SU-DHL-6 (cell line): ENCODE measurements around the gene ATP6AP2.

ENCODE experiments used
- EZH2phosphoT487 ChIP-seq: fragments of 200-600 bp; sonication (generic), shearing (Covaris generic); conservative IDR thresholded peaks from 2 replicates; pipeline ENCODE4 v1.6.1; 2018; ENCODE audit warnings: mild to moderate bottlenecking, antibody characterized with exemption, low read length, moderate library complexity, mixed read lengths
- TF ChIP-seq, protein P1 (sequence below): fragments of 200-600 bp; sonication (generic); IDR thresholded peaks from one replicate; pipeline ENCODE4 v1.5.1; 2017; ENCODE audit warnings: antibody characterized with exemption, mild to moderate bottlenecking, low read length, moderate library complexity; ENCODE audit not compliant: insufficient read depth, poor library complexity, severe bottlenecking

DNA sequence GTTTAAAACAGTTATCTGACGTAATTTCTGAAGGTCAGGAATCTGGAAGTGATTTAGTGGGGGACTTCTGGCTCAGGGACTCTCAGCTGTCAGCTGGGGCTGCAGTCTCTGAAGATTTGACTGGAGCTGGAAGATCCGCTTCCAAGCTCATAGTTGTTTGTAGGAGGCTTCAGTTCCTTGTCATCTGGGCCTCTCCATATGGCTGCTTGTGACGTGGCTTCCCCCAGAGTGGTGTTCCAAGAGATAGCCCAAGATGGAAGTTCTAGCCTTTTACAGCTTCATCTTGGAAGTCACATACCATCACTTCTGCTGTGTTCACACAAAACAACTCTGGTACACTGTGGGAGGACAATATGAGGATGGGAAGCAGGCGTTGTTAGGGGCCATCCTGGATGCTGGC lies 44.5 kb downstream of the ATP6AP2 start:
- TF ChIP-seq EZH2phosphoT487: no peak
- TF ChIP-seq, protein P1, sequence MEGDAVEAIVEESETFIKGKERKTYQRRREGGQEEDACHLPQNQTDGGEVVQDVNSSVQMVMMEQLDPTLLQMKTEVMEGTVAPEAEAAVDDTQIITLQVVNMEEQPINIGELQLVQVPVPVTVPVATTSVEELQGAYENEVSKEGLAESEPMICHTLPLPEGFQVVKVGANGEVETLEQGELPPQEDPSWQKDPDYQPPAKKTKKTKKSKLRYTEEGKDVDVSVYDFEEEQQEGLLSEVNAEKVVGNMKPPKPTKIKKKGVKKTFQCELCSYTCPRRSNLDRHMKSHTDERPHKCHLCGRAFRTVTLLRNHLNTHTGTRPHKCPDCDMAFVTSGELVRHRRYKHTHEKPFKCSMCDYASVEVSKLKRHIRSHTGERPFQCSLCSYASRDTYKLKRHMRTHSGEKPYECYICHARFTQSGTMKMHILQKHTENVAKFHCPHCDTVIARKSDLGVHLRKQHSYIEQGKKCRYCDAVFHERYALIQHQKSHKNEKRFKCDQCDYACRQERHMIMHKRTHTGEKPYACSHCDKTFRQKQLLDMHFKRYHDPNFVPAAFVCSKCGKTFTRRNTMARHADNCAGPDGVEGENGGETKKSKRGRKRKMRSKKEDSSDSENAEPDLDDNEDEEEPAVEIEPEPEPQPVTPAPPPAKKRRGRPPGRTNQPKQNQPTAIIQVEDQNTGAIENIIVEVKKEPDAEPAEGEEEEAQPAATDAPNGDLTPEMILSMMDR: no peak
